Vagina (tissue), 2 donors: Measurements from ENCODE around the gene ZNF677. TPM values are rescaled to one million over a fixed set of nuclear protein-coding genes. Genes with fewer than 3 reads are reported as not detected.
A peak's percentile ranks its signal among the peaks of the same experiment; 100 is the strongest.
"Not testable (repeated sequence)": the region's sequence is repeated elsewhere in the genome, so short reads cannot be mapped to it uniquely, and the experiment has no call there.

Experiments used
- DNase-seq, 2 donors: peaks; one replicate each; pipeline ENCODE4 v3.0.0-alpha.2; 2017; ENCODE audit errors: extremely low spot score in 2 of 2
- H3K27ac ChIP-seq: fragments of 200-600 bp; sonication (generic); one replicate; pipeline ENCODE4 v1.5.1; 2019
- H3K27me3 ChIP-seq: fragments of 200-600 bp; sonication (generic); one replicate; pipeline ENCODE4 v1.5.1; 2019
- H3K36me3 ChIP-seq, 2 donors: fragments of 200-600 bp; sonication (generic); one replicate each; pipeline ENCODE4 v1.5.1; 2017 to 2019
- H3K4me1 ChIP-seq: fragments of 200-600 bp; sonication (generic); one replicate; pipeline ENCODE4 v1.5.1; 2019
- H3K4me3 ChIP-seq, 2 donors: fragments of 200-600 bp; sonication (generic); 1 replicate in 1 of 2; 2 replicates in 1 of 2; pipeline ENCODE4 v1.5.1; 2016 to 2019
- H3K9me3 ChIP-seq: fragments of 200-600 bp; sonication (generic); one replicate; pipeline ENCODE4 v1.5.1; 2019
- CTCF ChIP-seq, 3 experiments: fragments of 450-650 bp in 2 of 3; fragments of 200-600 bp in 1 of 3; sonication (generic) in 1 of 3; IDR thresholded peaks; one replicate each; pipeline ENCODE4 v1.5.1; 2017 to 2019; ENCODE audit warnings: antibody characterized with exemption in 3 of 3, mild to moderate bottlenecking in 2 of 3, moderate library complexity in 2 of 3
- POLR2A ChIP-seq, 2 donors: fragments of 450-650 bp; IDR thresholded peaks; one replicate each; pipeline ENCODE4 v1.6.1; 2017; ENCODE audit warnings: antibody characterized with exemption in 2 of 2, mild to moderate bottlenecking in 2 of 2, moderate library complexity in 2 of 2
- POLR2AphosphoS5 ChIP-seq, 2 donors: sonication (generic); formaldehyde crosslinking; IDR thresholded peaks; one replicate each; pipeline ENCODE4 v1.9.0; 2017; ENCODE audit warnings: antibody characterized with exemption in 2 of 2, mild to moderate bottlenecking in 2 of 2, low read depth in 1 of 2; ENCODE audit not compliant: insufficient read depth in 1 of 2
- intact Hi-C: fragments of 100-400 bp; cut with DNase I; formaldehyde crosslinking; loops from one replicate; pipeline ENCODE4 v1.15.1; 2023
- total RNA-seq: library from RNA; depleted of rRNA; stranded (reverse); fragments of >200 nt; gene quantifications from one replicate; pipeline ENCODE4 v1.2.3, GENCODE V29; 2016

ZNF677 gene
- total RNA-seq, 1 donor from 2014 or later = 5.9 TPM

- H3K9me3 ChIP-seq = peaks cover 92% of the 10 kb centered on the region
- no peak overlapping the region for H3K27ac ChIP-seq
- H3K36me3 ChIP-seq = peaks cover 0 to 66% of the 10 kb centered on the region in 2 donors
- no peak for DNase-seq
- H3K4me1 ChIP-seq = no peaks in the 10 kb centered on the region
- no peaks in the 10 kb centered on the region for H3K27me3 ChIP-seq
- no peak for TF ChIP-seq POLR2A (IDR thresholded peaks at IDR 0.05)
- TF ChIP-seq CTCF (IDR thresholded peaks at IDR 0.05) = no peak
- no peak for TF ChIP-seq POLR2AphosphoS5 (IDR thresholded peaks at IDR 0.05; ENCODE audit: insufficient read depth in 1 of 2, low read depth in 1 of 2)
- no peak overlapping the region for H3K4me3 ChIP-seq
- intact Hi-C loops = no loop called here
Measured at GRCh38 chr19:53237114-53237777, 17.4 kb downstream of the ZNF677 start.

- intact Hi-C loops = no loop called here
- Histone ChIP-seq H3K27me3 (no peaks in the 10 kb centered on the region), H3K36me3 (peaks cover 0 to 6% of the 10 kb centered on the region in 2 donors), H3K9me3 (peaks cover 45% of the 10 kb centered on the region), H3K4me1 (no peaks in the 10 kb centered on the region), H3K4me3 (no peak overlapping the region), H3K27ac (no peak overlapping the region)
- DNase-seq = no peak
- TF ChIP-seq POLR2A (IDR thresholded peaks at IDR 0.05) (no peak), CTCF (IDR thresholded peaks at IDR 0.05) (no peak), POLR2AphosphoS5 (IDR thresholded peaks at IDR 0.05; ENCODE audit: insufficient read depth in 1 of 2, low read depth in 1 of 2) (no peak)
Measured at GRCh38 chr19:53224606-53225005, 30.1 kb downstream of the ZNF677 start.

DNA sequence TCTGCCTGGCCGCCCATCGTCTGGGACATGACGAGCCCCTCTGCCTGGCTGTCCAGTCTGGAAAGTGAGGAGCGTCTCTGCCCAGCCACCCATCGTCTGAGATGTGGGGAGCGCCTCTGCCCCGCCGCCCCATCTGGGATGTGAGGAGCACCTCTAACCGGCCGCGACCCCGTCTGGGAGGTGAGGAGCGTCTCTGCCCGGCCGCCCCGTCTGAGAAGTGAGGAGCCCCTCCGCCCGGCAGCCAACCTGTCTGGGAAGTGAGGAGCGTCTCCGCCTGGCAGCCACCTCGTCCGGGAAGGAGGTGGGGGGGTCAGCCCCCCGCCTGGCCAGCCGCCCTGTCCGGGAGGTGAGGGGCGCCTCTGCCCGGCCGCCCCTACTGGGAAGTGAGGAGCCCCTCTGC lies 32.0 kb downstream of the ZNF677 start:
- intact Hi-C loops, H3K27me3 ChIP-seq, H3K36me3 ChIP-seq, H3K4me1 ChIP-seq, H3K27ac ChIP-seq, H3K4me3 ChIP-seq, DNase-seq: not testable (repeated sequence)
- peaks cover 47% of the 10 kb centered on the region for H3K9me3 ChIP-seq

GRCh38 chr19:53212703-53213320 lies 41.9 kb downstream of the ZNF677 start:
- Histone ChIP-seq H3K27me3 (no peaks in the 10 kb centered on the region), H3K4me3 (no peak overlapping the region), H3K36me3 (peaks cover 10 to 48% of the 10 kb centered on the region in 2 donors), H3K27ac (no peak overlapping the region), H3K4me1 (no peaks in the 10 kb centered on the region), H3K9me3 (peaks cover 94% of the 10 kb centered on the region)
- intact Hi-C loops = no loop called here
- no peak for DNase-seq
- TF ChIP-seq POLR2AphosphoS5 (IDR thresholded peaks at IDR 0.05; ENCODE audit: insufficient read depth in 1 of 2, low read depth in 1 of 2) (no peak), POLR2A (IDR thresholded peaks at IDR 0.05) (no peak), CTCF (IDR thresholded peaks at IDR 0.05) (no peak)

DNA sequence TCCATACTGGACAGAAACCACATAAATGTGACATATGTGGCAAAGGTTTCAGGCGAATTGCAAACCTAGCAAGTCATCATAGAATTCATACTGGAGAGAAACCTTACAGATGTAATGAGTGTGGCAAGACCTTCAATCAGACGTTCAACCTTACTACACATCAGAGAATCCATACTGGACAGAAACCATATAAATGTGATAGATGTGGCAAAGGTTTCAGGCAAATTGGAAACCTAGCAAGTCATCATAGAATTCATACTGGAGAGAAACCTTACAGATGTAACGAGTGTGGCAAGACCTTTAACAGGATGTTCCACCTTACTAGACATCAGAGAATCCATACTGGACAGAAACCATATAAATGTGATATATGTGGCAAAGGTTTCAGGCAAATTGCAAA lies 43.1 kb downstream of the ZNF677 start:
- Histone ChIP-seq H3K36me3 (peaks cover 10 to 54% of the 10 kb centered on the region in 2 donors), H3K9me3 (peaks cover 84% of the 10 kb centered on the region)
- DNase-seq, H3K4me1 ChIP-seq, intact Hi-C loops, H3K4me3 ChIP-seq, H3K27ac ChIP-seq, H3K27me3 ChIP-seq: not testable (repeated sequence)

DNA sequence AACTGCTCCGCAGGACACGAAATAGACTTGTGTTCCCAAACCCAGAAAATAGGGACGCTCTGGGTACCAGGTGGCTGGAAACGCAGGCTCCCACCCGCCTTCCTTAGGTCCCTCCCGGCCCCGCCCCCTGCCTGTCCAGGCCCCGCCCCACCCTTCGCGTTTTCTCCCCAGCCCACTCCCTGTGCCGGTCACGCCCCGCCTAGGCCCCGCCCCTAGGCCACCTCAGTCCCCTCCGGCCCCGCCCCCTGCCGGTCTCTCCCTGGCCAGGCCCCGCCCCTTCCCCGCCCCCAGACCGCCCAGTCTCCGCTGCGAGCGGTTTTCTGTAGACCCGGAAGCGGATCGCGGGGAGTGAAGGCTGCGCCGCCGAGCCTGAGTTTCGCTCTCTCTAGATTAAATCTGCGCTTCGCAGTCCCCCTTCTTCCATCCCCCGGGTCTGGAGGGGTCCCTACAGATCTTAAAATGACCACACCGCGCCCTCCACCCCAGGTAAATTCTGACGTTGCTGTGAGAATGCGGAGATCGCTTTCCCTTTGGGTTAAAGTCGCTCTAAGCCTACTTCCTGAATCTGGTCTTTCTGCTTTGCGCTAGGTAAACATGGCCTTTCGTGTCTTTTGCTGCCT lies 57.8 kb downstream of the ZNF677 start:
- peak; percentile 68 to 84 for TF ChIP-seq POLR2AphosphoS5 (IDR thresholded peaks at IDR 0.05; ENCODE audit: insufficient read depth in 1 of 2, low read depth in 1 of 2)
- no peak for TF ChIP-seq CTCF (IDR thresholded peaks at IDR 0.05)
- peak in 1 of 2 donors; percentile 73 for TF ChIP-seq POLR2A (IDR thresholded peaks at IDR 0.05)
- intact Hi-C loops = loop anchor here (10.0 kb wide), 1 partner anchor 158 kb away; no protein-coding TSS in a partner anchor
- peak overlapping the region; percentile 79 for H3K27ac ChIP-seq
- peaks cover 14% of the 10 kb centered on the region for H3K4me1 ChIP-seq
- H3K9me3 ChIP-seq = peaks cover 6% of the 10 kb centered on the region
- peak in 1 of 2 donors; percentile 94 for DNase-seq
- H3K27me3 ChIP-seq = no peaks in the 10 kb centered on the region
- peaks cover 0 to 24% of the 10 kb centered on the region in 2 donors for H3K36me3 ChIP-seq
- peak overlapping the region; percentile 80 to 82 for H3K4me3 ChIP-seq
